ENCODE results near the gene PLEKHA4. TPM values are rescaled to one million over a fixed set of nuclear protein-coding genes. Genes with fewer than 3 reads are reported as not detected.
"Not testable (repeated sequence)": the region's sequence is repeated elsewhere in the genome, so short reads cannot be mapped to it uniquely, and the experiment has no call there.

Gene PLEKHA4
- polyA plus RNA-seq, 12 donors, result 24.6 to 41.2 (median 30.4) TPM; not detected in 1

DNA sequence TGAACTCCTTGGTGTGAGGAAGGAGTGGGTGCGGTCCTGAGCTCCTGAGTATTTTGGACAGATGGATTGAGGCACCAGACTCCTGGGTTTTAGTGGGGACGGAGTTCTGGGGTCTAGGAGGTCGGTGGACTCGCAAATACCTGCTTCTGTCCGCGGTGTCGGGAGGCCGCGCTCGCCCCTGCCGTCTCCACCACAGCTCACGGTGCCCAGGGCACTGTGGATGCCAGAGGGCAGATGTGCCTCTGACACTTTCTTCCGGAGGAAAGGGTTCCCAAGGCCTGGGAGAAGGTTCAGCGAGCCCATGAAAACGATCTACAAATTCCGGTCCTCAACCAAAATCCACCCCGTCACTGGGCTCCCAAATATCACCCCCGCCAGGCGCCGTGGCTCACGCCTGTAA, 26.8 kb upstream of the PLEKHA4 start:
- DNase-seq, result no peak

- DNase-seq, result no peak
These were observed 22.1 kb upstream of the PLEKHA4 start for GRCh38 chr19:48890551-48890950.

- not testable (repeated sequence) for DNase-seq
These were observed 21.1 kb upstream of the PLEKHA4 start for GRCh38 chr19:48889496-48889895.

- DNase-seq, result no peak
These were observed 19.6 kb upstream of the PLEKHA4 start for GRCh38 chr19:48887861-48888612.

GRCh38 chr19:48883726-48884125, 15.3 kb upstream of the PLEKHA4 start:
- no peak for DNase-seq

GRCh38 chr19:48881741-48882657, 13.6 kb upstream of the PLEKHA4 start:
- DNase-seq, result no peak

DNA sequence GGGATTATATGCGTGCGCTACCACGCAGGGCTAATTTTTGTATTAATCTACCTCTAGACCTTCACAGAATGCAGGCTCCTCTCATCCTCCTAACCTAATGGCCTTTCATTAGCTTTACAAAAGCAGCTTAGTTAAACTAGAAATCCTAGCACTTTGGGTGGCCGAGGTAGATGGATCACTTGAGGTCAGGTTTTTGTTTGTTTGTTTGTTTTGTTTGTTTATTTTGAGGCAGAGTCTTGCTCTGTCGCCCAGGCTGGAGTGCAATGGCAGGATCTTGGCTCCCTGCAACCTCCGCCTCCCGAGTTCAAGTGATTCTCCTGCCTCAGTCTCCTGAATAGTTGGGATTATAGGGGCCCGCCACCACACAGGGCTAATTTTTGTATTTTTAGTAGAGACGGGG, 11.3 kb upstream of the PLEKHA4 start:
- not testable (repeated sequence) for DNase-seq

DNA sequence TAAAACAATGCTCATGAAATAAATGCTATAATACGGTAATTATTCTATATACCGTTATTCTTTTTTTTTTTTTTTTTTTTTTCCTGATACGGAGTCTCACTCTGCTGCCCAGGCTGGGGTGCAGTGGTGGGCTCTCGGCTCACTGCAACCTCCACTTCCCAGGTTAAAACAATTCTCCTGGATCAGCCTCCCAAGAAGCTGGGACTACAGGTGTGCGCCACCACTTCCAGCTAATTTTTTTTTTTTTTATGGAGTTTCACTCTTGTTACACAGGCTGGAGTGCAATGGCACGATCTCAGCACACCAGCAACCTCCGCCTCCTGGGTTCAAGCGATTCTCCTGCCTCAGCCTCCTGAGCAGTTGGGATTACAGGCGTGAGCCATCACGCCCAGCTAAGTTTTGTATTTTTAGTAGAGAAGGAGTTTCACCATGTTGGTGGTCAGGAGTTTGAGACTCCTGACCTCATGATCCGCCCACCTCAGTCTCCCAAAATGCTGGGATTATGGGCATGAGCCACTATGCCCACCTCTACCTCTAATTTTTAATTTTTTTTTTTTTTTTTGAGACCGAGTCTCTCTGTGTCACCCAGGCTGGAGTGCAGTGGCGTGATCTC, 10.7 kb upstream of the PLEKHA4 start:
- no peak for DNase-seq

GRCh38 chr19:48878196-48879024, 10.0 kb upstream of the PLEKHA4 start:
- DNase-seq, result no peak

GRCh38 chr19:48877855-48878195, 9.4 kb upstream of the PLEKHA4 start:
- no peak for DNase-seq

GRCh38 chr19:48876043-48876981, 7.9 kb upstream of the PLEKHA4 start:
- not testable (repeated sequence) for DNase-seq

- no peak for DNase-seq
These were observed 6.1 kb upstream of the PLEKHA4 start for GRCh38 chr19:48874303-48875135.

GRCh38 chr19:48873476-48874302, 5.3 kb upstream of the PLEKHA4 start:
- DNase-seq, result no peak

GRCh38 chr19:48872884-48873475, 4.6 kb upstream of the PLEKHA4 start:
- DNase-seq, result peak; percentile 89

- peak; percentile 99 for DNase-seq
These were observed 3.9 kb upstream of the PLEKHA4 start, which contains the start of gene PPP1R15A for GRCh38 chr19:48872182-48872883. TSS of gene PPP1R15A (plus strand) at chr19:48872421. CDS start at chr19:48873234, 813 bp downstream.

DNA sequence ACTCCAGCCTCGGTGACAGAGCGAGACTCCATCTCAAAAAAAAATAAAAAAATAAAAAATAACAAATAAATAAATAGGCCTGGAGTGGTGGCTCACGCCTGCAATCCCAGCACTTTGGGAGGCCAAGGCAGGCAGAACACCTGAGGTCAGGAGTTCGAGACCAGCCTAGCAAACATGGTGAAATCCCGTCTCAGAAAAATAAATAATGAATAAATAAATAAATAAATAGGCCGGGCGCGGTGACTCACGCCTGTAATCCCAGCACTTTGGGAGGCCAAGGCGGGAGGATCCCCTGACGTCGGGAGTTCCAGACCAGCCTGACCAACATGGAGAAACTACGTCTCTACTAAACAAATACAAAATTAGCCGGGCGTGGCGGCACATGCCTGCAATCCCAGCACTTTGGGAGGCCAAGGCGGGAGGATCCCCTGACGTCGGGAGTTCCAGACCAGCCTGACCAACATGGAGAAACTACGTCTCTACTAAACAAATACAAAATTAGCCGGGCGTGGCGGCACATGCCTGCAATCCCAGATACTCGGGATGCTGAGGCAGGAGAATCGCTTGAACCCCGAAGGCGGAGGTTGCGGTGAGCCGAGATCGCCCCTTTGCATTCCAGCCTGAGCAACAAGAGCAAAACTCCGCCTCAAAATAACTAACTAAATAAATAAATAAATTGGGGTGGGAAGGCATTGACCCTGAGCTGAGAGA, 3.2 kb upstream of the PLEKHA4 start:
- DNase-seq, result not testable (repeated sequence)

- DNase-seq, result no peak
These were observed 1.6 kb upstream of the PLEKHA4 start for GRCh38 chr19:48870048-48870447.

Data from muscle of arm (tissue), 12 donors.